K562 (cell line): ENCODE measurements around the gene CDH16. TPM values are rescaled to one million over a fixed set of nuclear protein-coding genes. Genes with fewer than 3 reads are reported as not detected.
A peak's percentile ranks its signal among the peaks of the same experiment; 100 is the strongest.

Experiments
- BRD4 ChIP-seq: fragments of 200-600 bp; sonication (generic); IDR thresholded peaks from 2 replicates; pipeline ENCODE4 v1.6.1; 2017; ENCODE audit warnings: inconsistent platforms
- NBN ChIP-seq: fragments of 450-650 bp; IDR thresholded peaks from 2 replicates; pipeline ENCODE4 v1.6.1; 2016; ENCODE audit warnings: low read depth, mild to moderate bottlenecking
- NEUROD1 ChIP-seq: fragments of 150-350 bp; IDR thresholded peaks from 2 replicates; pipeline ENCODE4 v1.6.1; 2014; ENCODE audit warnings: borderline replicate concordance, low read length, low read depth; ENCODE audit not compliant: partially characterized antibody
- POLR2H ChIP-seq: IDR thresholded peaks from 2 replicates; pipeline ENCODE4 v1.6.1; 2016; ENCODE audit warnings: missing genetic modification characterization, low read depth, mild to moderate bottlenecking, control low read depth, missing compliant biosample characterization, moderate library complexity
- RBM17 ChIP-seq: fragments of 200-400 bp; formaldehyde crosslinking; IDR thresholded peaks from 2 replicates; pipeline ENCODE4 v1.6.1; 2017; ENCODE audit warnings: low read depth, mild to moderate bottlenecking, low read length, borderline replicate concordance
- polyA plus RNA-seq, 8 experiments: library from polyadenylated mRNA; depleted of rRNA in 4 of 8; stranded (reverse) in 5 of 8; unstranded in 3 of 8; fragments of >200 nt; fragmentation: Nextera tagmentation in 2 of 8; fragmentation: Illumina TruSeq in 1 of 8; extraction: Ambion mirVana in 2 of 8; extraction: Trizol in 1 of 8; gene quantifications; 2 replicates each; pipeline versions ENCODE4 v1.2.1 to v1.2.3, GENCODE V29; 2011 to 2014; ENCODE audit warnings: inconsistent platforms in 1 of 8, missing spikeins in 1 of 8
- total RNA-seq, 7 experiments: library from RNA; depleted of rRNA in 6 of 7; stranded (reverse); fragments of >200 nt in 6 of 7; fragmentation: Illumina TruSeq in 2 of 7; extraction: Trizol in 2 of 7; gene quantifications; 2 replicates each; pipeline versions ENCODE4 v1.2.1 to v1.2.3, GENCODE V29; 2011 to 2021; ENCODE audit warnings: low replicate concordance in 1 of 7
- TF ChIP-seq, protein P1 (sequence below): fragments of 450-650 bp; IDR thresholded peaks from 2 replicates; pipeline ENCODE4 v1.6.1; 2016; ENCODE audit warnings: mild to moderate bottlenecking, moderate library complexity
- TF ChIP-seq, protein P2 (sequence below): fragments of 450-650 bp; IDR thresholded peaks from 2 replicates; pipeline ENCODE4 v1.7.0; 2016; ENCODE audit warnings: borderline replicate concordance
- TF ChIP-seq, protein P3 (sequence below): fragments of 450-650 bp; formaldehyde crosslinking; IDR thresholded peaks from 2 replicates; pipeline ENCODE4 v1.4.0; 2022; ENCODE audit warnings: missing genetic modification characterization
- TF ChIP-seq, protein P4 (sequence below): fragments of 250-450 bp; sonication (Bioruptor Pico); IDR thresholded peaks from 2 replicates; pipeline ENCODE4 v1.4.0; 2020; ENCODE audit warnings: mild to moderate bottlenecking, moderate library complexity, borderline replicate concordance

Gene CDH16
- total and polyA plus RNA-seq, 9 of the 15 experiments (the other 6 are each of a cell fraction or from before 2014, with no cell fraction given): not detected

DNA sequence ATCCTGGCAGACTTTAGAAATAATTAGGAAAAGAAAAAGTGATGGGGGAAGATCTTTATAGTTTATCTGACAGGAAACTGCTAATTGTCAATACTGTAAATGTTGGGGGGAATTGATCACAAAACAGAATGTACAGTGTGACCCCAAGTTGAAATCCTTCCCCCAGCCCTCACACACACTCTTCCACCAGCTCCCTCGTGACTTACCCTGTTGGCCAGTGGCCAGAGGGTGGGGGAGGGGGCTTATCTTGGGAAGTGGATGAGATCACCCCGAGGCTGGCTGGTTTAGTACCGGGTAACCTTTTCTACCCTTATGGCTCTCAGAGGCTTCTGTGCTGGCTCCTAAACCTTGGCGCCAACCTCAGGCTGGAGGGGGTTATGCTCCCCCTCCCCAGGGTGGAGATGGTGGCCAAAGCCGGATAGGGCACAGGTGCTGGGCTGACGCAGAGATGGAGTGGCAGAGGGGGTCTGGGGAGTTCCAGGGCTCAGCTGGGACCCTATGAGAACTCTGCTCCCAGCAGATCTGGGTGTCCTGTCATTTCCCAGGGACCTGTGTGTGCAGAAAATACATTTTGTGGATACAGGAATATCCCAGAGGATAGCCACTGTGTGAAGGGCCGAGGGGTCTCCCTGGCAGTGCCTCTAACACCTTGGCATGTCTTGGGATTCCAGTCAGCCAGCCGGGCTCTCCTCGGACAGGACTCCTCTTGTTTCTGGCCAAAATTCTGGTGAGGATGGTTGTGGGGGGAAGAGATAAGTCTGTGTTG, 18.6 kb downstream of the CDH16 start (continued):
- TF ChIP-seq, protein P1, sequence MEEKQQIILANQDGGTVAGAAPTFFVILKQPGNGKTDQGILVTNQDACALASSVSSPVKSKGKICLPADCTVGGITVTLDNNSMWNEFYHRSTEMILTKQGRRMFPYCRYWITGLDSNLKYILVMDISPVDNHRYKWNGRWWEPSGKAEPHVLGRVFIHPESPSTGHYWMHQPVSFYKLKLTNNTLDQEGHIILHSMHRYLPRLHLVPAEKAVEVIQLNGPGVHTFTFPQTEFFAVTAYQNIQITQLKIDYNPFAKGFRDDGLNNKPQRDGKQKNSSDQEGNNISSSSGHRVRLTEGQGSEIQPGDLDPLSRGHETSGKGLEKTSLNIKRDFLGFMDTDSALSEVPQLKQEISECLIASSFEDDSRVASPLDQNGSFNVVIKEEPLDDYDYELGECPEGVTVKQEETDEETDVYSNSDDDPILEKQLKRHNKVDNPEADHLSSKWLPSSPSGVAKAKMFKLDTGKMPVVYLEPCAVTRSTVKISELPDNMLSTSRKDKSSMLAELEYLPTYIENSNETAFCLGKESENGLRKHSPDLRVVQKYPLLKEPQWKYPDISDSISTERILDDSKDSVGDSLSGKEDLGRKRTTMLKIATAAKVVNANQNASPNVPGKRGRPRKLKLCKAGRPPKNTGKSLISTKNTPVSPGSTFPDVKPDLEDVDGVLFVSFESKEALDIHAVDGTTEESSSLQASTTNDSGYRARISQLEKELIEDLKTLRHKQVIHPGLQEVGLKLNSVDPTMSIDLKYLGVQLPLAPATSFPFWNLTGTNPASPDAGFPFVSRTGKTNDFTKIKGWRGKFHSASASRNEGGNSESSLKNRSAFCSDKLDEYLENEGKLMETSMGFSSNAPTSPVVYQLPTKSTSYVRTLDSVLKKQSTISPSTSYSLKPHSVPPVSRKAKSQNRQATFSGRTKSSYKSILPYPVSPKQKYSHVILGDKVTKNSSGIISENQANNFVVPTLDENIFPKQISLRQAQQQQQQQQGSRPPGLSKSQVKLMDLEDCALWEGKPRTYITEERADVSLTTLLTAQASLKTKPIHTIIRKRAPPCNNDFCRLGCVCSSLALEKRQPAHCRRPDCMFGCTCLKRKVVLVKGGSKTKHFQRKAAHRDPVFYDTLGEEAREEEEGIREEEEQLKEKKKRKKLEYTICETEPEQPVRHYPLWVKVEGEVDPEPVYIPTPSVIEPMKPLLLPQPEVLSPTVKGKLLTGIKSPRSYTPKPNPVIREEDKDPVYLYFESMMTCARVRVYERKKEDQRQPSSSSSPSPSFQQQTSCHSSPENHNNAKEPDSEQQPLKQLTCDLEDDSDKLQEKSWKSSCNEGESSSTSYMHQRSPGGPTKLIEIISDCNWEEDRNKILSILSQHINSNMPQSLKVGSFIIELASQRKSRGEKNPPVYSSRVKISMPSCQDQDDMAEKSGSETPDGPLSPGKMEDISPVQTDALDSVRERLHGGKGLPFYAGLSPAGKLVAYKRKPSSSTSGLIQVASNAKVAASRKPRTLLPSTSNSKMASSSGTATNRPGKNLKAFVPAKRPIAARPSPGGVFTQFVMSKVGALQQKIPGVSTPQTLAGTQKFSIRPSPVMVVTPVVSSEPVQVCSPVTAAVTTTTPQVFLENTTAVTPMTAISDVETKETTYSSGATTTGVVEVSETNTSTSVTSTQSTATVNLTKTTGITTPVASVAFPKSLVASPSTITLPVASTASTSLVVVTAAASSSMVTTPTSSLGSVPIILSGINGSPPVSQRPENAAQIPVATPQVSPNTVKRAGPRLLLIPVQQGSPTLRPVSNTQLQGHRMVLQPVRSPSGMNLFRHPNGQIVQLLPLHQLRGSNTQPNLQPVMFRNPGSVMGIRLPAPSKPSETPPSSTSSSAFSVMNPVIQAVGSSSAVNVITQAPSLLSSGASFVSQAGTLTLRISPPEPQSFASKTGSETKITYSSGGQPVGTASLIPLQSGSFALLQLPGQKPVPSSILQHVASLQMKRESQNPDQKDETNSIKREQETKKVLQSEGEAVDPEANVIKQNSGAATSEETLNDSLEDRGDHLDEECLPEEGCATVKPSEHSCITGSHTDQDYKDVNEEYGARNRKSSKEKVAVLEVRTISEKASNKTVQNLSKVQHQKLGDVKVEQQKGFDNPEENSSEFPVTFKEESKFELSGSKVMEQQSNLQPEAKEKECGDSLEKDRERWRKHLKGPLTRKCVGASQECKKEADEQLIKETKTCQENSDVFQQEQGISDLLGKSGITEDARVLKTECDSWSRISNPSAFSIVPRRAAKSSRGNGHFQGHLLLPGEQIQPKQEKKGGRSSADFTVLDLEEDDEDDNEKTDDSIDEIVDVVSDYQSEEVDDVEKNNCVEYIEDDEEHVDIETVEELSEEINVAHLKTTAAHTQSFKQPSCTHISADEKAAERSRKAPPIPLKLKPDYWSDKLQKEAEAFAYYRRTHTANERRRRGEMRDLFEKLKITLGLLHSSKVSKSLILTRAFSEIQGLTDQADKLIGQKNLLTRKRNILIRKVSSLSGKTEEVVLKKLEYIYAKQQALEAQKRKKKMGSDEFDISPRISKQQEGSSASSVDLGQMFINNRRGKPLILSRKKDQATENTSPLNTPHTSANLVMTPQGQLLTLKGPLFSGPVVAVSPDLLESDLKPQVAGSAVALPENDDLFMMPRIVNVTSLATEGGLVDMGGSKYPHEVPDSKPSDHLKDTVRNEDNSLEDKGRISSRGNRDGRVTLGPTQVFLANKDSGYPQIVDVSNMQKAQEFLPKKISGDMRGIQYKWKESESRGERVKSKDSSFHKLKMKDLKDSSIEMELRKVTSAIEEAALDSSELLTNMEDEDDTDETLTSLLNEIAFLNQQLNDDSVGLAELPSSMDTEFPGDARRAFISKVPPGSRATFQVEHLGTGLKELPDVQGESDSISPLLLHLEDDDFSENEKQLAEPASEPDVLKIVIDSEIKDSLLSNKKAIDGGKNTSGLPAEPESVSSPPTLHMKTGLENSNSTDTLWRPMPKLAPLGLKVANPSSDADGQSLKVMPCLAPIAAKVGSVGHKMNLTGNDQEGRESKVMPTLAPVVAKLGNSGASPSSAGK: peak; percentile 67; the same call in 1 of the 2 replicates
- TF ChIP-seq, protein P2, sequence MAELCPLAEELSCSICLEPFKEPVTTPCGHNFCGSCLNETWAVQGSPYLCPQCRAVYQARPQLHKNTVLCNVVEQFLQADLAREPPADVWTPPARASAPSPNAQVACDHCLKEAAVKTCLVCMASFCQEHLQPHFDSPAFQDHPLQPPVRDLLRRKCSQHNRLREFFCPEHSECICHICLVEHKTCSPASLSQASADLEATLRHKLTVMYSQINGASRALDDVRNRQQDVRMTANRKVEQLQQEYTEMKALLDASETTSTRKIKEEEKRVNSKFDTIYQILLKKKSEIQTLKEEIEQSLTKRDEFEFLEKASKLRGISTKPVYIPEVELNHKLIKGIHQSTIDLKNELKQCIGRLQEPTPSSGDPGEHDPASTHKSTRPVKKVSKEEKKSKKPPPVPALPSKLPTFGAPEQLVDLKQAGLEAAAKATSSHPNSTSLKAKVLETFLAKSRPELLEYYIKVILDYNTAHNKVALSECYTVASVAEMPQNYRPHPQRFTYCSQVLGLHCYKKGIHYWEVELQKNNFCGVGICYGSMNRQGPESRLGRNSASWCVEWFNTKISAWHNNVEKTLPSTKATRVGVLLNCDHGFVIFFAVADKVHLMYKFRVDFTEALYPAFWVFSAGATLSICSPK: no peak
- TF ChIP-seq, protein P3, sequence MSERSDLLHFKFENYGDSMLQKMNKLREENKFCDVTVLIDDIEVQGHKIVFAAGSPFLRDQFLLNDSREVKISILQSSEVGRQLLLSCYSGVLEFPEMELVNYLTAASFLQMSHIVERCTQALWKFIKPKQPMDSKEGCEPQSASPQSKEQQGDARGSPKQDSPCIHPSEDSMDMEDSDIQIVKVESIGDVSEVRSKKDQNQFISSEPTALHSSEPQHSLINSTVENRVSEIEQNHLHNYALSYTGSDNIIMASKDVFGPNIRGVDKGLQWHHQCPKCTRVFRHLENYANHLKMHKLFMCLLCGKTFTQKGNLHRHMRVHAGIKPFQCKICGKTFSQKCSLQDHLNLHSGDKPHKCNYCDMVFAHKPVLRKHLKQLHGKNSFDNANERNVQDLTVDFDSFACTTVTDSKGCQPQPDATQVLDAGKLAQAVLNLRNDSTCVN (CRISPR knock-in tag): no peak
- TF ChIP-seq, protein P4, sequence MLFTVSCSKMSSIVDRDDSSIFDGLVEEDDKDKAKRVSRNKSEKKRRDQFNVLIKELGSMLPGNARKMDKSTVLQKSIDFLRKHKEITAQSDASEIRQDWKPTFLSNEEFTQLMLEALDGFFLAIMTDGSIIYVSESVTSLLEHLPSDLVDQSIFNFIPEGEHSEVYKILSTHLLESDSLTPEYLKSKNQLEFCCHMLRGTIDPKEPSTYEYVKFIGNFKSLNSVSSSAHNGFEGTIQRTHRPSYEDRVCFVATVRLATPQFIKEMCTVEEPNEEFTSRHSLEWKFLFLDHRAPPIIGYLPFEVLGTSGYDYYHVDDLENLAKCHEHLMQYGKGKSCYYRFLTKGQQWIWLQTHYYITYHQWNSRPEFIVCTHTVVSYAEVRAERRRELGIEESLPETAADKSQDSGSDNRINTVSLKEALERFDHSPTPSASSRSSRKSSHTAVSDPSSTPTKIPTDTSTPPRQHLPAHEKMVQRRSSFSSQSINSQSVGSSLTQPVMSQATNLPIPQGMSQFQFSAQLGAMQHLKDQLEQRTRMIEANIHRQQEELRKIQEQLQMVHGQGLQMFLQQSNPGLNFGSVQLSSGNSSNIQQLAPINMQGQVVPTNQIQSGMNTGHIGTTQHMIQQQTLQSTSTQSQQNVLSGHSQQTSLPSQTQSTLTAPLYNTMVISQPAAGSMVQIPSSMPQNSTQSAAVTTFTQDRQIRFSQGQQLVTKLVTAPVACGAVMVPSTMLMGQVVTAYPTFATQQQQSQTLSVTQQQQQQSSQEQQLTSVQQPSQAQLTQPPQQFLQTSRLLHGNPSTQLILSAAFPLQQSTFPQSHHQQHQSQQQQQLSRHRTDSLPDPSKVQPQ (CRISPR knock-in tag): no peak
- peak; percentile 67; the same call in 1 of the 2 replicates for TF ChIP-seq BRD4
- TF ChIP-seq NEUROD1: peak; percentile 79
- TF ChIP-seq NBN: peak; percentile 86
- no peak for TF ChIP-seq RBM17
- peak; percentile 83 for TF ChIP-seq POLR2H (tag)
